ENCODE measurements around the gene INSRR.

- TF ChIP-seq POLR2AphosphoS5 (IDR thresholded peaks at IDR 0.05) (no peak), CTCF (IDR thresholded peaks at IDR 0.05 in 8 of 11, conservative IDR thresholded peaks at IDR 0.05 in 3 of 11) (no peak)
Measured at GRCh38 chr1:156886583-156887281, 27.8 kb upstream of the INSRR start.
